ENCODE results near the gene ZBTB49. TPM values are rescaled to one million over a fixed set of nuclear protein-coding genes. Genes with fewer than 3 reads are reported as not detected.

ZBTB49 gene
- total and polyA plus RNA-seq, 2 donors (not counting 1 experiment from before 2014, with no cell fraction given) = 7.0 to 16.9 TPM

DNA sequence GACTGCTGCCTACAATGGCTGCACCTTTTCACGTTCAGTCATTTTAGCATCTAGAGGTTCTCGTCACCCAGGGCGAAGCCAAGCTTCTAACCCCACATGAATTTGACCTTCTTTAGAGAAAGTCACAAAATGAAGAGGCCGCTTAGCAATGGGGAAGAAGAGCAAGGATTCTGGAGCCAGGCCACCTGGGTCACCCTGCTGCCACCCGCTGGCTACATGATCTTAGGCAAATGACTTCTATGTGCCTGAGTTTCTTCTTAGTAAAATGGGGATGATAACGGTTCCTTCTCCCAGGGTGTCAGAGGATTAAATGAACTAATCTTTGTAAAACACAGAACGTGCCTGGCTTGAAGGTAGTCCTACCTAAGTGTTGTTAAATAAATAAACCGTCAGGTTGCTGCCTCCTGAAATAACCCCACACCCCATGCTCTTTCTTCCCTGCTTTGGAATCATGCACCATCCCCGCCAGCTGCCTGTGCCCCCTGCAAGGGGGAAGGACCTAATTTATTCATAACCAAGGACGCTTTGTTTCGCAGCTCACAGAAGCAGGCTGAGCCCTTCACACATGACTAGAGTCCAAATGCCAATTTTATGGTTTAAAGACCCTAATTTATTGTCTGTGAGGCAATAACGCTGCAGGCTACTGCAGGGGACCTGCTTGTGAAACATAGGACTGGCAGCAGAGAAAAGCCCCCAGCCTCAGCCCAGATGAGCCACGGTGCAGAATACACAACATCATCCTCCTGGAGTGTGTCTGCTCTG is 68.2 kb downstream of the ZBTB49 start:
- no peak overlapping the region for H3K4me3 Mint-ChIP-seq
- Histone ChIP-seq H3K4me2 (replicated peaks; ENCODE audit: low read depth, low read length, poor library complexity, severe bottlenecking) (no peak overlapping the region), H3K79me2 (ENCODE audit: control insufficient read depth, insufficient read depth, low read length) (no peaks in the 10 kb centered on the region), H3K4me1 (ENCODE audit: control insufficient read depth in 2 of 2, insufficient read depth in 2 of 2, low read length in 2 of 2) (no peaks in the 10 kb centered on the region), H4K20me1 (ENCODE audit: control insufficient read depth, insufficient read depth, low read length, poor library complexity, severe bottlenecking) (no peaks in the 10 kb centered on the region), H2AFZ (ENCODE audit: insufficient read depth, low read depth, low read length, poor library complexity, severe bottlenecking) (no peak overlapping the region), H3K9me3 (ENCODE audit: control extremely low read depth in 1 of 3, control insufficient read depth in 2 of 3, insufficient read depth in 1 of 3, low read length in 2 of 3) (peaks cover 0 to 15% (median 0%) of the 10 kb centered on the region in 3 donors), H3K4me3 (ENCODE audit: control extremely low read depth in 1 of 5, extremely low read depth in 1 of 5, insufficient read depth in 1 of 5, low read depth in 2 of 5, low read length in 4 of 5) (no peak overlapping the region), H3K27me3 (replicated peaks in 1 of 4; ENCODE audit: control extremely low read depth in 1 of 4, control insufficient read depth in 3 of 4, insufficient read depth in 4 of 4, low read length in 3 of 4) (peaks cover 0 to 39% (median 4%) of the 10 kb centered on the region in 4 experiments), H3K27ac (ENCODE audit: low read length in 2 of 2) (no peak overlapping the region), H3K36me3 (replicated peaks in 1 of 2; ENCODE audit: control extremely low read depth in 1 of 2, control insufficient read depth in 1 of 2, extremely low read depth in 1 of 2, insufficient read depth in 2 of 2, low read length in 1 of 2) (no peaks in the 10 kb centered on the region), H3K9ac (ENCODE audit: low read length) (no peak overlapping the region)
- TF ChIP-seq EZH2 (IDR thresholded peaks at IDR 0.05; ENCODE audit: borderline replicate concordance, insufficient read depth, low read depth, low read length, poor library complexity, severe bottlenecking) (no peak), CTCF (IDR thresholded peaks at IDR 0.05) (no peak)
- no peaks in the 10 kb centered on the region for H3K9me3 Mint-ChIP-seq (ENCODE audit: insufficient read depth)
- CTCF ChIA-PET = no interaction called here
- POLR2A ChIA-PET = no interaction called here
- ATAC-seq (ENCODE audit: low read depth) = no peak
- DNase-seq = no peak
- H3K27ac Mint-ChIP-seq = no peak overlapping the region
- no peaks in the 10 kb centered on the region for H3K4me1 Mint-ChIP-seq
- intact Hi-C loops (cut with micrococcal nuclease) = no loop called here
- 68% methylated on average over 11 of the region's 13 CpGs for WGBS (ENCODE audit: insufficient coverage)
- H3K27me3 Mint-ChIP-seq = peaks cover 44% of the 10 kb centered on the region

DNA sequence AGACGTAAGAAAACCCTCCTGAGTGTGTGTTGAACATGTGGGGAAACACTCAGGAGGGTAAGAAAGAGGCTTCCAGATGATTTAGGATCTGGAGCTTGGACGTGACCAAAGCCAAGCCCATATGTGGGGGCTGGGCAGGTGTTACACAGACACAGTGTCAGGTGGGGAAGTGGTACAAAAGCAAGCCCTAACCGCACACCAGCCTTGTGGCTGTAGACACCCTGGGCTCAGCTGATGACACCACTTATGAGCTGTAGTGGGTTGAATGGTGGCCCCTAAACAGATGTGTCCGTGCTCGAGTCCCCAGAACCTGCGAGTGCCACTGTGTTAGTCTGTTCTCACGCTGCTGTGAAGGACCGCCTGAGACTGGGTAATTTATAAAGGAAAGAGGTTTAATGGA is 71.8 kb downstream of the ZBTB49 start:
- H4K20me1 ChIP-seq (ENCODE audit: control insufficient read depth, insufficient read depth, low read length, poor library complexity, severe bottlenecking) = no peaks in the 10 kb centered on the region
- no peak overlapping the region for H3K27ac ChIP-seq (ENCODE audit: low read length in 2 of 2)
- Mint-ChIP-seq H3K4me3 (no peak overlapping the region), H3K27me3 (peaks cover 43% of the 10 kb centered on the region), H3K4me1 (no peaks in the 10 kb centered on the region), H3K27ac (no peak overlapping the region), H3K9me3 (ENCODE audit: insufficient read depth) (peaks cover 5% of the 10 kb centered on the region)
- no peaks in the 10 kb centered on the region for H3K79me2 ChIP-seq (ENCODE audit: control insufficient read depth, insufficient read depth, low read length)
- H3K9me3 ChIP-seq (ENCODE audit: control extremely low read depth in 1 of 3, control insufficient read depth in 2 of 3, insufficient read depth in 1 of 3, low read length in 2 of 3) = peaks cover 0 to 29% (median 3%) of the 10 kb centered on the region in 3 donors
- H3K36me3 ChIP-seq (replicated peaks in 1 of 2; ENCODE audit: control extremely low read depth in 1 of 2, control insufficient read depth in 1 of 2, extremely low read depth in 1 of 2, insufficient read depth in 2 of 2, low read length in 1 of 2) = no peaks in the 10 kb centered on the region
- POLR2A ChIA-PET = no interaction called here
- no peaks in the 10 kb centered on the region for H3K4me1 ChIP-seq (ENCODE audit: control insufficient read depth in 2 of 2, insufficient read depth in 2 of 2, low read length in 2 of 2)
- DNase-seq (no peak), ATAC-seq (ENCODE audit: low read depth) (no peak)
- TF ChIP-seq EZH2 (IDR thresholded peaks at IDR 0.05; ENCODE audit: borderline replicate concordance, insufficient read depth, low read depth, low read length, poor library complexity, severe bottlenecking) (no peak), CTCF (IDR thresholded peaks at IDR 0.05) (no peak)
- WGBS (ENCODE audit: insufficient coverage) = 81% methylated on average over 8 of the region's 8 CpGs
- no peak overlapping the region for H2AFZ ChIP-seq (ENCODE audit: insufficient read depth, low read depth, low read length, poor library complexity, severe bottlenecking)
- peaks cover 0 to 45% (median 5%) of the 10 kb centered on the region in 4 experiments for H3K27me3 ChIP-seq (replicated peaks in 1 of 4; ENCODE audit: control extremely low read depth in 1 of 4, control insufficient read depth in 3 of 4, insufficient read depth in 4 of 4, low read length in 3 of 4)
- no peak overlapping the region for H3K4me3 ChIP-seq (ENCODE audit: control extremely low read depth in 1 of 5, extremely low read depth in 1 of 5, insufficient read depth in 1 of 5, low read depth in 2 of 5, low read length in 4 of 5)
- H3K9ac ChIP-seq (ENCODE audit: low read length) = no peak overlapping the region
- CTCF ChIA-PET = no interaction called here
- intact Hi-C loops (cut with micrococcal nuclease) = no loop called here
- H3K4me2 ChIP-seq (replicated peaks; ENCODE audit: low read depth, low read length, poor library complexity, severe bottlenecking) = no peak overlapping the region
